ENCODE measurements around the gene KCNB1.

KCNB1 gene

GRCh38 chr20:49343246-49343645 lies 139.2 kb downstream of the KCNB1 start:
- H3K4me3 ChIP-seq (ENCODE audit: low read depth, low read length) = no peak overlapping the region
- no peak for TF ChIP-seq CTCF (IDR thresholded peaks at IDR 0.05; ENCODE audit: low read depth, low read length)

GRCh38 chr20:49340161-49340966 lies 142.1 kb downstream of the KCNB1 start:
- H3K4me3 ChIP-seq (ENCODE audit: low read depth, low read length) = no peak overlapping the region
- TF ChIP-seq CTCF (IDR thresholded peaks at IDR 0.05; ENCODE audit: low read depth, low read length) = no peak

GRCh38 chr20:49339123-49339522 lies 143.3 kb downstream of the KCNB1 start:
- no peak overlapping the region for H3K4me3 ChIP-seq (ENCODE audit: low read depth, low read length)
- no peak for TF ChIP-seq CTCF (IDR thresholded peaks at IDR 0.05; ENCODE audit: low read depth, low read length)

GRCh38 chr20:49338061-49338460 lies 144.4 kb downstream of the KCNB1 start:
- no peak for TF ChIP-seq CTCF (IDR thresholded peaks at IDR 0.05; ENCODE audit: low read depth, low read length)
- H3K4me3 ChIP-seq (ENCODE audit: low read depth, low read length) = no peak overlapping the region

- TF ChIP-seq CTCF (IDR thresholded peaks at IDR 0.05; ENCODE audit: low read depth, low read length) = no peak
- no peak overlapping the region for H3K4me3 ChIP-seq (ENCODE audit: low read depth, low read length)
Observed at GRCh38 chr20:49337357-49337756, 145.1 kb downstream of the KCNB1 start.

GRCh38 chr20:49336786-49337185 lies 145.7 kb downstream of the KCNB1 start:
- H3K4me3 ChIP-seq (ENCODE audit: low read depth, low read length) = no peak overlapping the region
- TF ChIP-seq CTCF (IDR thresholded peaks at IDR 0.05; ENCODE audit: low read depth, low read length) = no peak

GRCh38 chr20:49335476-49335875 lies 147.0 kb downstream of the KCNB1 start:
- TF ChIP-seq CTCF (IDR thresholded peaks at IDR 0.05; ENCODE audit: low read depth, low read length) = no peak

More at GRCh38 chr20:49335476-49335875, 147.0 kb downstream of the KCNB1 start:
- H3K4me3 ChIP-seq (ENCODE audit: low read depth, low read length) = no peak overlapping the region
